Neuronal stem cell (in vitro differentiated cells): ENCODE measurements around the gene SERTAD3.
"Not testable (repeated sequence)": the region's sequence is repeated elsewhere in the genome, so short reads cannot be mapped to it uniquely, and the experiment has no call there.

Source experiments
- DNase-seq: peaks from one replicate; pipeline ENCODE4 v3.0.0-alpha.2; 2013; ENCODE audit warnings: low spot score
- H2AFZ ChIP-seq: one replicate; pipeline ENCODE4 v1.6.1; 2013; ENCODE audit warnings: mild to moderate bottlenecking, low read length, inconsistent platforms
- H2AK5ac ChIP-seq: 2 replicates; pipeline ENCODE4 v1.6.1; 2013; ENCODE audit warnings: low read depth, mild to moderate bottlenecking, inconsistent platforms, low read length, moderate library complexity, mixed read lengths
- H2BK120ac ChIP-seq: 2 replicates; pipeline ENCODE4 v1.6.1; 2013; ENCODE audit warnings: low read depth, mild to moderate bottlenecking, inconsistent platforms, low read length, moderate library complexity, mixed read lengths
- H2BK12ac ChIP-seq: one replicate; pipeline ENCODE4 v1.6.1; 2013; ENCODE audit warnings: low read length, inconsistent platforms
- H2BK15ac ChIP-seq: 2 replicates; pipeline ENCODE4 v1.6.1; 2013; ENCODE audit warnings: mild to moderate bottlenecking, low read length, inconsistent platforms, mixed read lengths
- H2BK5ac ChIP-seq: one replicate; pipeline ENCODE4 v1.6.1; 2013; ENCODE audit warnings: inconsistent platforms, mild to moderate bottlenecking, low read length, moderate library complexity
- H3K14ac ChIP-seq: one replicate; pipeline ENCODE4 v1.6.1; 2013; ENCODE audit warnings: low read length, inconsistent platforms
- H3K18ac ChIP-seq: 2 replicates; pipeline ENCODE4 v1.6.1; 2013; ENCODE audit warnings: low read length, inconsistent platforms
- H3K23ac ChIP-seq: 2 replicates; pipeline ENCODE4 v1.6.1; 2013; ENCODE audit warnings: low read depth, mild to moderate bottlenecking, mixed read lengths, low read length, inconsistent platforms; ENCODE audit not compliant: poor library complexity
- H3K27ac ChIP-seq: replicated peaks from 3 replicates; pipeline ENCODE4 v1.5.1; 2013; ENCODE audit warnings: low read length, inconsistent platforms
- H3K27me3 ChIP-seq, 3 experiments: 2 replicates each; pipeline ENCODE4 v1.6.1; 2013; ENCODE audit warnings: low read length in 3 of 3, mild to moderate bottlenecking in 2 of 3, inconsistent platforms in 1 of 3, low read depth in 1 of 3, mixed read lengths in 1 of 3, moderate library complexity in 1 of 3; ENCODE audit not compliant: control insufficient read depth in 3 of 3, insufficient read depth in 3 of 3
- H3K36me3 ChIP-seq, 2 donors: replicated peaks in 1 of 2; 2 replicates each; pipeline ENCODE4 v1.6.1; 2013; ENCODE audit warnings: low read length in 2 of 2; ENCODE audit not compliant: control insufficient read depth in 2 of 2, insufficient read depth in 2 of 2
- H3K4ac ChIP-seq: 2 replicates; pipeline ENCODE4 v1.6.1; 2013; ENCODE audit warnings: inconsistent platforms, mild to moderate bottlenecking, low read length, moderate library complexity
- H3K4me1 ChIP-seq, 2 donors: 1 replicate in 1 of 2; 2 replicates in 1 of 2; pipeline ENCODE4 v1.6.1; 2013; ENCODE audit warnings: low read length in 2 of 2, low read depth in 1 of 2; ENCODE audit not compliant: control insufficient read depth in 2 of 2, insufficient read depth in 1 of 2
- H3K4me2 ChIP-seq: one replicate; pipeline ENCODE4 v1.6.1; 2013; ENCODE audit warnings: mild to moderate bottlenecking, low read length, inconsistent platforms; ENCODE audit not compliant: insufficient read depth, poor library complexity, severe bottlenecking
- H3K4me3 ChIP-seq, 2 donors: 2 replicates each; pipeline ENCODE4 v1.5.1; 2013; ENCODE audit warnings: low read length in 2 of 2, mild to moderate bottlenecking in 2 of 2, inconsistent platforms in 1 of 2, moderate library complexity in 1 of 2
- H3K79me1 ChIP-seq: one replicate; pipeline ENCODE4 v1.6.1; 2013; ENCODE audit warnings: low read depth, mild to moderate bottlenecking, inconsistent platforms, low read length, moderate library complexity
- H3K9ac ChIP-seq: one replicate; pipeline ENCODE4 v1.6.1; 2013; ENCODE audit warnings: mild to moderate bottlenecking, low read depth, low read length, inconsistent platforms; ENCODE audit not compliant: poor library complexity
- H3K9me3 ChIP-seq, 2 donors: replicated peaks in 1 of 2; 2 replicates each; pipeline versions ENCODE3 to v1.6.1; 2013; ENCODE audit warnings: low read length in 2 of 2, mild to moderate bottlenecking in 2 of 2, inconsistent platforms in 1 of 2, low read depth in 1 of 2, mixed read lengths in 1 of 2, moderate library complexity in 1 of 2; ENCODE audit not compliant: control insufficient read depth in 2 of 2, insufficient read depth in 1 of 2
- H4K8ac ChIP-seq: one replicate; pipeline ENCODE4 v1.6.1; 2013; ENCODE audit warnings: low read depth, mild to moderate bottlenecking, inconsistent platforms, low read length, moderate library complexity
- H4K91ac ChIP-seq: one replicate; pipeline ENCODE4 v1.6.1; 2013; ENCODE audit warnings: low read length, low read depth, mild to moderate bottlenecking, inconsistent platforms; ENCODE audit not compliant: poor library complexity
- WGBS, 2 donors: extraction: QIAGEN DNeasy Blood & Tissue Kit; methylation state at CpG; one replicate each; pipeline ENCODE4 v1.1.7; 2013; ENCODE audit warnings: missing lambda C conversion rate in 2 of 2, mixed read lengths in 1 of 2; ENCODE audit not compliant: insufficient read length in 2 of 2, insufficient replicate concordance in 1 of 2; ENCODE audit errors: extremely low coverage in 2 of 2; 5-methylcytosine and 5-hydroxymethylcytosine counted together

Gene SERTAD3

DNA sequence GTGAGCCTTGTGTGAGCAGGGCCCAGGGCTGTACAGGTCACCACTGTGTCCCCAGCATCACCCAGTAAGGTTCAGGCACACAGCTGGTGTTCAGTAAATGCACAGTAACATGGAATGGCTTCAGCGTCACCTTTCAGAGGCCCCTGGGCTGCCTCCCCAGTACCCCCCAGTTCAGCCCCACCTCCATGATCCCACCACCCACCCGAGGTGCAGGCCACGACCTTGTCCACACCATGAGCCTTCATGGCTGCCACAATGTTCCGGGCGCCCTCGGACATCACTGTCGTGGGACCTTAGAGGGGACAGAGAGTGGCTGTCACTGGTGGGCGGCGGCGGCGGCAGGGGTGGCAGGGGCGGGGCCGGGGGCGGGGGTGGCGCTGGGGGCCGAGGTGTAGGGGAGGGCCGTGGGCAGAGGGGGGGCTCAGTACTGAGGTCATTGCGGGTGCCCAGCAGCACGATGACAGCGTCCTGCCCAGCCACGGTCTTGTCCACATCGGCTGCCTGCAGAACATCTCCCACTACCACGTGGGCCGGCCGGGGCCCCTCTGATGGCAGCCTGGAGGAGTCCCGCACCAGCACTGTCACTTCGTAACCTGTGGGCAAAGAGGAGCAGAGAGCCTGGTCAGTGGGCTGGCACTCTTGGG lies 13.9 kb upstream of the SERTAD3 start:
- DNase-seq = no peak
- H3K23ac ChIP-seq = peak overlapping the region; percentile 65
- no peak overlapping the region for H3K4me3 ChIP-seq
- H3K18ac ChIP-seq = peak overlapping the region; percentile 57
- H2BK15ac ChIP-seq = no peak overlapping the region
- H3K36me3 ChIP-seq = no peaks in the 10 kb centered on the region
- H3K27me3 ChIP-seq = no peaks in the 10 kb centered on the region
- H3K14ac ChIP-seq = no peak overlapping the region
- H2AFZ ChIP-seq = no peak overlapping the region
- H2BK5ac ChIP-seq = no peak overlapping the region
- no peak overlapping the region for H3K4me2 ChIP-seq
- no peak overlapping the region for H2BK12ac ChIP-seq
- H2BK120ac ChIP-seq = no peak overlapping the region
- no peak overlapping the region for H2AK5ac ChIP-seq
- H3K4me1 ChIP-seq = no peaks in the 10 kb centered on the region
- no peak overlapping the region for H3K27ac ChIP-seq
- H3K4ac ChIP-seq = no peak overlapping the region
- WGBS, 2 donors = no CpG with 5 or more reads among the region's 27 CpGs
- H4K8ac ChIP-seq = no peak overlapping the region
- no peaks in the 10 kb centered on the region for H3K79me1 ChIP-seq
- H3K9me3 ChIP-seq = no peaks in the 10 kb centered on the region
- H3K9ac ChIP-seq = no peak overlapping the region
- no peak overlapping the region for H4K91ac ChIP-seq

DNA sequence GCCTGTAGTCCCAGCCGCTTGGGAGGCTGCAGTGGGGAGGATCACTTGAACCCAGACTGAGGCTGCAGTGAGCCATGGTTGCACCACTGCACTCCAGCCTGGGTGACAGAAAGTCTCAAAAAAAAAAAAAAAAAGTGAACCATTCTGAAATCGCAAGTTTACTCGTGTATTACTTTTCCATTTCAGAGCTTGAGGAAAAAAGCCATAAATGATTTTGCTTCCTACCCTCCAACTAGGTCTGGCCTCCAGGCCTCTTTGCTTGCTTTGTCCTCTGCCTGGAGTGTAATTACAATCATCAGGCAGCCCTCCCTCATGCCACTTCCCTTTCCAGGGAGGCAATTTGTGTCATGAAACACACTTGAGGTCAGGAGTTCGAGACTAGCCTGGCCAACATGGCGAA lies 12.9 kb upstream of the SERTAD3 start:
- no peak overlapping the region for H2BK5ac ChIP-seq
- no peak overlapping the region for H4K8ac ChIP-seq
- DNase-seq = no peak
- no peak overlapping the region for H2BK15ac ChIP-seq
- H2BK120ac ChIP-seq = no peak overlapping the region
- no peak overlapping the region for H2AK5ac ChIP-seq
- no peaks in the 10 kb centered on the region for H3K27me3 ChIP-seq
- H3K4me3 ChIP-seq = no peak overlapping the region
- H3K36me3 ChIP-seq = no peaks in the 10 kb centered on the region
- no peak overlapping the region for H3K23ac ChIP-seq
- no peaks in the 10 kb centered on the region for H3K4me1 ChIP-seq
- H3K18ac ChIP-seq = no peak overlapping the region
- WGBS, 2 donors = no CpG with 5 or more reads among the region's 5 CpGs
- no peak overlapping the region for H2BK12ac ChIP-seq
- H4K91ac ChIP-seq = no peak overlapping the region
- H3K9me3 ChIP-seq = no peaks in the 10 kb centered on the region
- no peak overlapping the region for H3K4me2 ChIP-seq
- H2AFZ ChIP-seq = no peak overlapping the region
- no peak overlapping the region for H3K14ac ChIP-seq
- H3K27ac ChIP-seq = no peak overlapping the region
- no peak overlapping the region for H3K9ac ChIP-seq
- H3K4ac ChIP-seq = no peak overlapping the region
- no peaks in the 10 kb centered on the region for H3K79me1 ChIP-seq

DNA sequence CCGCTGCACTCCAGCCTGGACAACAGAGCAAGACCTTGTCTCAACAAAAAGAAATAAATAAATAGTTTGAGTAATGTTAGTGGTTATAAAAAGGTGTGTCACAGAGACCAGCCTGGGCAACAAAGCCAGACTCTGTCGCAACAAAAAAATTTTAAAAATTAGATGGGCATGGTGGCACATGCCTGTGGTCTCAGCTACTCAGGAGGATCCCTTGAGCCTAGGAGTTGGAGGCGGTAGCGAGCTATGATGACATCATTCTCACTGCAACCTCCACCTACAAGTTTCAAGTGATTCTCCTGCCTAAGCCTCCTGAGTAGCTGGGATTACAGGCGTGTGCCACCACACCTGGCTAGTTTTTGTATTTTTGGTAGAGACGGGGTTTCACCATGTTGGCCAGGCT lies 9.8 kb upstream of the SERTAD3 start:
- not testable (repeated sequence) for H3K9ac ChIP-seq, H3K18ac ChIP-seq, H2BK15ac ChIP-seq, H3K23ac ChIP-seq, H4K8ac ChIP-seq, H3K9me3 ChIP-seq, H2AK5ac ChIP-seq, H3K79me1 ChIP-seq, H3K27me3 ChIP-seq, DNase-seq, H4K91ac ChIP-seq, H3K27ac ChIP-seq, H2BK12ac ChIP-seq, H2AFZ ChIP-seq, H3K4ac ChIP-seq, H2BK5ac ChIP-seq, H3K4me1 ChIP-seq, H3K4me3 ChIP-seq, H3K4me2 ChIP-seq, H3K36me3 ChIP-seq, H2BK120ac ChIP-seq, H3K14ac ChIP-seq
- WGBS, 2 donors = no CpG with 5 or more reads among the region's 6 CpGs

DNA sequence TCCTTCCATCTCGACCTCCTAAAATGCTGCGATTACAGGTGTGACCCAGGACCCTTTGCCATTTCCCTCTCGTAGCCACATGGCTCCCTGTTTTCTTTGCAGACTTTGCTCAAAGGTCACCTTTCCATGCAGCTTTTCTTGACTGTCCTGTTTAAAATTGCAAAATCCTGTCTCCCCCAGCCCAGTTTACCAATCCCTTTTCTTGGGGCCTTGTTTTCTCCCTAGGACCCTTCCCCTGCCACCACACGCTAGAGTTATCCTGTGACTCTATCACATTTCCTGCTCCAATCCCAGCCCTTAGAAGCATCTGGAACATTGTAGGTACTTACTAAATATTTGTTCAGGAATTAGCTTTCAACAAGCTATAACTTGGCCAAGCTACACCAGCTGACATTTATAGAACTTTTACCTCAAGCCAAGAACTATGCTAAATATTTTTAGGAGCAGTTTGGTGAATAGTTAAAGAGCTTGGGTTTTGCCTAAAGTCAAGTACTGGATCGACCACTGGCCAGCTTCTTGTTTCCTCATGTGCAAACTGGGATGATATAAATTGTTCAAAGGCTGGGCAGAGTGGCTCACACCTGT lies 9.1 kb upstream of the SERTAD3 start:
- H2BK120ac ChIP-seq = no peak overlapping the region
- H2BK12ac ChIP-seq = no peak overlapping the region
- no peak overlapping the region for H2AFZ ChIP-seq
- no CpG with 5 or more reads among the region's 5 CpGs for WGBS, 2 donors
- H3K4me2 ChIP-seq = no peak overlapping the region
- no peaks in the 10 kb centered on the region for H3K4me1 ChIP-seq
- DNase-seq = no peak
- H3K4me3 ChIP-seq = no peak overlapping the region
- no peak overlapping the region for H2BK15ac ChIP-seq
- no peak overlapping the region for H2AK5ac ChIP-seq
- no peak overlapping the region for H3K18ac ChIP-seq
- no peaks in the 10 kb centered on the region for H3K27me3 ChIP-seq
- no peak overlapping the region for H3K9ac ChIP-seq
- no peak overlapping the region for H3K27ac ChIP-seq
- H3K9me3 ChIP-seq = no peaks in the 10 kb centered on the region
- no peak overlapping the region for H2BK5ac ChIP-seq
- no peaks in the 10 kb centered on the region for H3K79me1 ChIP-seq
- H3K4ac ChIP-seq = no peak overlapping the region
- H4K91ac ChIP-seq = no peak overlapping the region
- H4K8ac ChIP-seq = no peak overlapping the region
- no peak overlapping the region for H3K14ac ChIP-seq
- no peak overlapping the region for H3K23ac ChIP-seq
- H3K36me3 ChIP-seq = no peaks in the 10 kb centered on the region
